Parathyroid adenoma (tissue), 2 donors: ENCODE data around the gene METTL9.

ENCODE experiments used
- H2AFZ ChIP-seq: fragments of 300-600 bp; sonication (generic); one replicate; pipeline ENCODE4 v1.7.0; 2017; ENCODE audit warnings: antibody characterized with exemption, mild to moderate bottlenecking
- H3K27ac ChIP-seq: fragments of 300-600 bp; sonication (generic); one replicate; pipeline ENCODE4 v1.7.0; 2017
- H3K27me3 ChIP-seq: fragments of 300-600 bp; sonication (generic); one replicate; pipeline ENCODE4 v1.7.0; 2017; ENCODE audit warnings: low read length; ENCODE audit not compliant: control insufficient read depth, insufficient read depth
- H3K36me3 ChIP-seq: fragments of 300-600 bp; sonication (generic); one replicate; pipeline ENCODE4 v1.7.0; 2017; ENCODE audit warnings: low read length; ENCODE audit not compliant: control insufficient read depth, insufficient read depth
- H3K4me1 ChIP-seq: fragments of 300-600 bp; sonication (generic); one replicate; pipeline ENCODE4 v1.7.0; 2017; ENCODE audit warnings: control low read depth
- H3K4me2 ChIP-seq: fragments of 300-600 bp; sonication (generic); one replicate; pipeline ENCODE4 v1.7.0; 2017; ENCODE audit warnings: low read length
- H3K4me3 ChIP-seq: fragments of 300-600 bp; sonication (generic); one replicate; pipeline ENCODE4 v1.7.0; 2017; ENCODE audit warnings: low read depth, low read length
- H3K79me2 ChIP-seq: fragments of 300-600 bp; sonication (generic); one replicate; pipeline ENCODE4 v1.7.0; 2017; ENCODE audit warnings: control low read depth
- H3K9ac ChIP-seq: fragments of 300-600 bp; sonication (generic); one replicate; pipeline ENCODE4 v1.7.0; 2017; ENCODE audit warnings: mild to moderate bottlenecking
- H3K9me3 ChIP-seq: fragments of 300-600 bp; sonication (generic); one replicate; pipeline ENCODE4 v1.7.0; 2017; ENCODE audit warnings: low read length; ENCODE audit not compliant: control insufficient read depth
- TF ChIP-seq, protein P1 (sequence below): fragments of 300-600 bp; sonication (generic); IDR thresholded peaks from one replicate; pipeline ENCODE4 v1.7.0; 2017; ENCODE audit warnings: antibody characterized with exemption, mild to moderate bottlenecking
- donor health status: primary hyperparathyroidism.

The METTL9 gene

DNA sequence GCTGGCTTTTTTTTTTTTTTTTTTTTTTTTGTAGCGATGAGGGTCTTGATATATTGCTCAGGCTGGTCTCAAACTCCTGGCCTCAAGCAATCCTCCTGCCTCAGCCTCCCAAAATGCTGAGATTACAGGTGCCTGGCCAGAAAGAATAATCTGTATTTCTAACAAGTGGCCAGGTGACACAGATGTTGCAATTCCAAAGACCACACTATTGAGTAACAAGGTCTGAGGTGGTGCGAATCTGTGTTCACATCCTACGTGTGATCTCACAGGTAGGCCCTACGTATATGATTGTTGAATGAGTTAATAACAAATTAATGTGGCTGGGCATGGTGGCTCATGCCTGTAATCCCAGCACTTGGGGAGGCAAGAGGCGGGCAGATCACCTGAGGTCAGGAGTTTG, 97.7 kb downstream of the METTL9 start:
- no peak overlapping the region for H3K9ac ChIP-seq

DNA sequence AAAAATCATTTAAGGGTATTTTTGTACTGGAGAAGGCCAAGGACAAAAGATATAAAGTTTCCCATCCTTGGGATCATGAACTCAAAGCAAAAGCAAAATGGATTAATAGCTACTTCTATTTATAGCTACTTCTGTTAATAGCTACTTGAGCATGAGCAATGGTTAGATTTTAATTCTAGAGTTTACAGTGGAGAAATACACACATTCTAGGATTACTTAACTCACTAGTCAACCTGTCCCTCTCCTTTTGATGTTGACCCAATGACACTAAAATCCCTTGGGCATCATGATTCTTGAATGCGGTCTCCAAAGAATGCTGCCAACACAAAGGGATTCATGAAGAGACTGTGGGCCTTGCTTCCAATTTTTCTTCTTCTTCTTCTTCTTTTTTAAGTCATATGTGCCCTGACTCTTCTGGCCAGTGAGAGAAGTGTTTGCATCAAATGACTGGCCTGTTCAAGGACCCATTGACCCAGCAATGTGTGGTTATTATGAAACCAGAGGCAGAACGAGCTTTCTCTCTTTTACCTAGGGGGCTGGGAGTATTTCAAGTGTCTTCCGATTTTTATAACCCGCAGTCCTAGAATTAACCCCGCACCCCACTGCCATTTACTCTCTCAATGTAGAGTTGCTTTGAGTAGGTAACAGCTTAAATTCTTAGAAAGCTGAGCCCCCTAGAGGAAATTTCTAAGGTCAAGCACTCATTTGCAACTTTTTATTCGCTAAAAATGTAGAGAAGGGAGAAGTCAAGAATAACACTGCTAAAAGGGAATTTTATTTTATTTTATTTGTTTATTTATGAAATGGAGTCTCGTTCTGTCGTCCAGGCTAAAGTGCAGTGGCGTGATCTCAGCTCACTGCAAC, 99.0 kb downstream of the METTL9 start:
- Histone ChIP-seq H3K4me2 (no peak overlapping the region), H3K27ac (no peak overlapping the region), H3K27me3 (no peaks in the 10 kb centered on the region), H3K36me3 (no peaks in the 10 kb centered on the region), H3K9ac (no peak overlapping the region), H2AFZ (no peak overlapping the region), H3K9me3 (no peaks in the 10 kb centered on the region), H3K4me3 (no peak overlapping the region), H3K79me2 (no peaks in the 10 kb centered on the region), H3K4me1 (no peaks in the 10 kb centered on the region)
- TF ChIP-seq, protein P1, sequence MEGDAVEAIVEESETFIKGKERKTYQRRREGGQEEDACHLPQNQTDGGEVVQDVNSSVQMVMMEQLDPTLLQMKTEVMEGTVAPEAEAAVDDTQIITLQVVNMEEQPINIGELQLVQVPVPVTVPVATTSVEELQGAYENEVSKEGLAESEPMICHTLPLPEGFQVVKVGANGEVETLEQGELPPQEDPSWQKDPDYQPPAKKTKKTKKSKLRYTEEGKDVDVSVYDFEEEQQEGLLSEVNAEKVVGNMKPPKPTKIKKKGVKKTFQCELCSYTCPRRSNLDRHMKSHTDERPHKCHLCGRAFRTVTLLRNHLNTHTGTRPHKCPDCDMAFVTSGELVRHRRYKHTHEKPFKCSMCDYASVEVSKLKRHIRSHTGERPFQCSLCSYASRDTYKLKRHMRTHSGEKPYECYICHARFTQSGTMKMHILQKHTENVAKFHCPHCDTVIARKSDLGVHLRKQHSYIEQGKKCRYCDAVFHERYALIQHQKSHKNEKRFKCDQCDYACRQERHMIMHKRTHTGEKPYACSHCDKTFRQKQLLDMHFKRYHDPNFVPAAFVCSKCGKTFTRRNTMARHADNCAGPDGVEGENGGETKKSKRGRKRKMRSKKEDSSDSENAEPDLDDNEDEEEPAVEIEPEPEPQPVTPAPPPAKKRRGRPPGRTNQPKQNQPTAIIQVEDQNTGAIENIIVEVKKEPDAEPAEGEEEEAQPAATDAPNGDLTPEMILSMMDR, result no peak

More for the DNA sequence above, 97.7 kb downstream of the METTL9 start:
- H3K27ac ChIP-seq, result no peak overlapping the region
- H3K79me2 ChIP-seq, result no peaks in the 10 kb centered on the region
- TF ChIP-seq, protein P1, result no peak
- no peak overlapping the region for H2AFZ ChIP-seq
- no peaks in the 10 kb centered on the region for H3K36me3 ChIP-seq
- H3K4me2 ChIP-seq, result no peak overlapping the region
- H3K9me3 ChIP-seq, result no peaks in the 10 kb centered on the region
- H3K4me3 ChIP-seq, result no peak overlapping the region
- H3K27me3 ChIP-seq, result no peaks in the 10 kb centered on the region
- no peaks in the 10 kb centered on the region for H3K4me1 ChIP-seq

DNA sequence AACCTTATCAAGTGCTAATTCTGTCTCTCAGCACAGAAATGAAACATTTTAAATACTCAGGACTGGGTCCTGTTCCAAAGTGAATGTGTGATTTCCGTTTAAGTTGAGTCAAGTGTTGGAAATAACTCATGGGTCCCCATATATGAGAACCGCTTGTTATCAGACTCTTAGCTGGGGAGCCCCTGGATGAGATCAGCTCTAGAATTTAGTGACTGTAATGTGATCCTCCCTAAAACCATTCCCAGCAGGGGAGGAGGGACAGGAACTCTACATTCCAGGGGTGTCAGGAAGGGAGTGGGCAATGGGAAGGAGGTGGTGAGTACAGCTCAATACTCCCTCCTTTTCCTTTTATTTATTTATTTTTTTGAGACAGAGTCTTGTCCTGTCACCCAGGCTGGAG, 101.9 kb downstream of the METTL9 start:
- Histone ChIP-seq H3K9ac (no peak overlapping the region), H3K9me3 (no peaks in the 10 kb centered on the region)

DNA sequence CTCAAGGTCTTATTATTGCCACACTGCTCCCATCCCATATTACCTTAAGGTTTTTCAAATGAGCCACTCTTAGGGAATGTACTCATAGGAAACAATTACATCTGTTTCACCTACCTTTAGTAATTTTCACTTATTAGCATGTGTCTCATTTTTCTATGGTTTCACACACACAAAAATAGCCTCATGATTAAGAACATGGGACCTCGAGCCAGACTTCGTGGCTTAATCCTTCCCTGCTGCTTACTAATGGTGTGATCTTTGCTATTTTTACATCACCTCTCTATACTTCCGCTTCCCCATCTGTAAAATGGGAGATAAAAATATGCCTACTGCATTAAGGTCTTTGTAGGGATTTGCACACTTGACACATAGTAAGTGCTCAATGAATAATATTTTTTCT, 102.9 kb downstream of the METTL9 start:
- no peaks in the 10 kb centered on the region for H3K27me3 ChIP-seq
- no peak overlapping the region for H3K9ac ChIP-seq
- H3K4me3 ChIP-seq, result no peak overlapping the region
- H3K4me2 ChIP-seq, result no peak overlapping the region
- H3K79me2 ChIP-seq, result no peaks in the 10 kb centered on the region
- H2AFZ ChIP-seq, result no peak overlapping the region
- H3K36me3 ChIP-seq, result no peaks in the 10 kb centered on the region
- no peaks in the 10 kb centered on the region for H3K4me1 ChIP-seq
- no peaks in the 10 kb centered on the region for H3K9me3 ChIP-seq
- TF ChIP-seq, protein P1, result no peak
- H3K27ac ChIP-seq, result no peak overlapping the region

More for the DNA sequence above, 101.9 kb downstream of the METTL9 start:
- no peaks in the 10 kb centered on the region for H3K36me3 ChIP-seq
- H2AFZ ChIP-seq, result no peak overlapping the region
- H3K4me3 ChIP-seq, result no peak overlapping the region
- H3K27ac ChIP-seq, result no peak overlapping the region
- H3K27me3 ChIP-seq, result no peaks in the 10 kb centered on the region
- H3K4me1 ChIP-seq, result no peaks in the 10 kb centered on the region
- H3K4me2 ChIP-seq, result no peak overlapping the region
- H3K79me2 ChIP-seq, result no peaks in the 10 kb centered on the region
- TF ChIP-seq, protein P1, result no peak

DNA sequence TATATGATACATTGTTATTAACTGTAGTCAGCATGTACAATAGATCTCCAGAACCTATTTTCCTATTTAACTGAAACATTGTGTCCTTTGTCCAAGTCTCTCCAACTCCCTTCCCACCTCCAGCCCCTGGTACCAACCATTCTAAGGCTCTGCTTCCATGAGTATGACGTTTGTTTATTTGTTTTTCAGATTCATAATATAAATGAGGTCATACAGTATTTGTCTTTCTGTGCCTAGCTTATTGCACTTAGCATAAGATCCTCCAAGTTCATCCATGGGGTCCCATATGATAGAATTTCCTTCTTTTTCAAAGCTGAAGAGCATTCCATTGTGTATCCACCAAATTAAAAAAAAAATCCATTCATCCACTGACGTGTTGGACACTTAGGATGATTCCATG, 103.8 kb downstream of the METTL9 start:
- Histone ChIP-seq H3K9me3 (no peaks in the 10 kb centered on the region), H3K79me2 (no peaks in the 10 kb centered on the region), H3K4me1 (no peaks in the 10 kb centered on the region), H2AFZ (no peak overlapping the region), H3K4me3 (no peak overlapping the region), H3K36me3 (no peaks in the 10 kb centered on the region), H3K9ac (no peak overlapping the region), H3K4me2 (no peak overlapping the region), H3K27ac (no peak overlapping the region), H3K27me3 (no peaks in the 10 kb centered on the region)
- TF ChIP-seq, protein P1, result no peak
